ENCODE results near the gene C20orf144. TPM values are rescaled to one million over a fixed set of nuclear protein-coding genes. Genes with fewer than 3 reads are reported as not detected.
"Not testable (repeated sequence)": the region's sequence is repeated elsewhere in the genome, so short reads cannot be mapped to it uniquely, and the experiment has no call there.

Gene C20orf144
- total RNA-seq, 3 donors from 2014 or later = 0.11 to 0.38 (median 0.20) TPM

- no peaks in the 10 kb centered on the region for H3K9me3 Mint-ChIP-seq
Observed at GRCh38 chr20:33686100-33686983, 24.2 kb downstream of the C20orf144 start, which contains the start of gene E2F1. TSS of gene E2F1 (minus strand) at chr20:33686385. CDS start at chr20:33686264, 121 bp downstream.

GRCh38 chr20:33686984-33687366, 24.8 kb downstream of the C20orf144 start:
- Mint-ChIP-seq H3K4me1 (ENCODE audit: low read depth) (peaks cover 41% of the 10 kb centered on the region), H3K27me3 (ENCODE audit: low read depth) (no peaks in the 10 kb centered on the region)
- DNase-seq = no peak

More at GRCh38 chr20:33686100-33686983, 24.2 kb downstream of the C20orf144 start, which contains the start of gene E2F1:
- ATAC-seq (peak; percentile 87 to 90), DNase-seq (peak; percentile 91)
- H3K27me3 Mint-ChIP-seq (ENCODE audit: low read depth) = no peaks in the 10 kb centered on the region
- H3K4me3 Mint-ChIP-seq = peak within 1 kb of the TSS; percentile 87
- H3K36me3 Mint-ChIP-seq (ENCODE audit: insufficient read depth) = no peaks in the 10 kb centered on the region
- peaks cover 45% of the 10 kb centered on the region for H3K4me1 Mint-ChIP-seq (ENCODE audit: low read depth)

GRCh38 chr20:33687370-33687915, 25.3 kb downstream of the C20orf144 start:
- H3K27me3 Mint-ChIP-seq (ENCODE audit: low read depth) = no peaks in the 10 kb centered on the region
- H3K36me3 Mint-ChIP-seq (ENCODE audit: insufficient read depth) = no peaks in the 10 kb centered on the region
- peak overlapping the region; percentile 79 for H3K4me3 Mint-ChIP-seq
- no peak for ATAC-seq
- no peaks in the 10 kb centered on the region for H3K9me3 Mint-ChIP-seq
- no peak for DNase-seq
- H3K4me1 Mint-ChIP-seq (ENCODE audit: low read depth) = peaks cover 40% of the 10 kb centered on the region

More at GRCh38 chr20:33686984-33687366, 24.8 kb downstream of the C20orf144 start:
- no peaks in the 10 kb centered on the region for H3K36me3 Mint-ChIP-seq (ENCODE audit: insufficient read depth)
- H3K4me3 Mint-ChIP-seq = peak overlapping the region; percentile 79
- H3K9me3 Mint-ChIP-seq = no peaks in the 10 kb centered on the region
- ATAC-seq = no peak

GRCh38 chr20:33687993-33688937, 26.1 kb downstream of the C20orf144 start:
- no peak for DNase-seq
- ATAC-seq = no peak
- Mint-ChIP-seq H3K9me3 (no peaks in the 10 kb centered on the region), H3K27me3 (ENCODE audit: low read depth) (no peaks in the 10 kb centered on the region), H3K4me3 (no peak overlapping the region), H3K36me3 (ENCODE audit: insufficient read depth) (no peaks in the 10 kb centered on the region), H3K4me1 (ENCODE audit: low read depth) (peaks cover 40% of the 10 kb centered on the region)

- H3K4me1 Mint-ChIP-seq (ENCODE audit: low read depth) = peaks cover 40% of the 10 kb centered on the region
- H3K27me3 Mint-ChIP-seq (ENCODE audit: low read depth) = no peaks in the 10 kb centered on the region
- DNase-seq (no peak), ATAC-seq (no peak)
- H3K4me3 Mint-ChIP-seq = no peak overlapping the region
- H3K36me3 Mint-ChIP-seq (ENCODE audit: insufficient read depth) = no peaks in the 10 kb centered on the region
- no peaks in the 10 kb centered on the region for H3K9me3 Mint-ChIP-seq
Observed at GRCh38 chr20:33688938-33689424, 26.9 kb downstream of the C20orf144 start.

- ATAC-seq (no peak), DNase-seq (no peak)
- Mint-ChIP-seq H3K36me3 (ENCODE audit: insufficient read depth) (no peaks in the 10 kb centered on the region), H3K4me3 (no peak overlapping the region), H3K27me3 (ENCODE audit: low read depth) (no peaks in the 10 kb centered on the region), H3K4me1 (ENCODE audit: low read depth) (peaks cover 40% of the 10 kb centered on the region), H3K9me3 (no peaks in the 10 kb centered on the region)
Observed at GRCh38 chr20:33689493-33689892, 27.4 kb downstream of the C20orf144 start.

- Mint-ChIP-seq H3K4me3 (peak overlapping the region; percentile 17), H3K9me3 (no peaks in the 10 kb centered on the region), H3K36me3 (ENCODE audit: insufficient read depth) (no peaks in the 10 kb centered on the region), H3K27me3 (ENCODE audit: low read depth) (no peaks in the 10 kb centered on the region), H3K4me1 (ENCODE audit: low read depth) (peaks cover 36% of the 10 kb centered on the region)
- peak; percentile 16 to 18 for ATAC-seq
- peak; percentile 47 for DNase-seq
Observed at GRCh38 chr20:33689973-33690372, 27.8 kb downstream of the C20orf144 start.

- H3K36me3 Mint-ChIP-seq (ENCODE audit: insufficient read depth) = no peaks in the 10 kb centered on the region
- H3K4me1 Mint-ChIP-seq (ENCODE audit: low read depth) = peaks cover 20% of the 10 kb centered on the region
- DNase-seq (no peak), ATAC-seq (no peak)
- no peaks in the 10 kb centered on the region for H3K9me3 Mint-ChIP-seq
- H3K4me3 Mint-ChIP-seq = no peak overlapping the region
- H3K27me3 Mint-ChIP-seq (ENCODE audit: low read depth) = no peaks in the 10 kb centered on the region
Observed at GRCh38 chr20:33693289-33693688, 31.2 kb downstream of the C20orf144 start.

GRCh38 chr20:33693741-33694638, 31.9 kb downstream of the C20orf144 start:
- DNase-seq = no peak
- no peaks in the 10 kb centered on the region for H3K9me3 Mint-ChIP-seq
- ATAC-seq = no peak
- peaks cover 13% of the 10 kb centered on the region for H3K4me1 Mint-ChIP-seq (ENCODE audit: low read depth)
- H3K27me3 Mint-ChIP-seq (ENCODE audit: low read depth) = no peaks in the 10 kb centered on the region
- no peak overlapping the region for H3K4me3 Mint-ChIP-seq
- no peaks in the 10 kb centered on the region for H3K36me3 Mint-ChIP-seq (ENCODE audit: insufficient read depth)

- ATAC-seq = no peak
- Mint-ChIP-seq H3K9me3 (no peaks in the 10 kb centered on the region), H3K4me3 (no peak overlapping the region), H3K27me3 (ENCODE audit: low read depth) (no peaks in the 10 kb centered on the region), H3K4me1 (ENCODE audit: low read depth) (peaks cover 7% of the 10 kb centered on the region), H3K36me3 (ENCODE audit: insufficient read depth) (no peaks in the 10 kb centered on the region)
- DNase-seq = no peak
Observed at GRCh38 chr20:33694639-33695012, 32.5 kb downstream of the C20orf144 start.

- ATAC-seq (no peak), DNase-seq (no peak)
- H3K36me3 Mint-ChIP-seq (ENCODE audit: insufficient read depth) = no peaks in the 10 kb centered on the region
- H3K4me1 Mint-ChIP-seq (ENCODE audit: low read depth) = no peaks in the 10 kb centered on the region
- H3K9me3 Mint-ChIP-seq = no peaks in the 10 kb centered on the region
- H3K27me3 Mint-ChIP-seq (ENCODE audit: low read depth) = no peaks in the 10 kb centered on the region
- H3K4me3 Mint-ChIP-seq = no peak overlapping the region
Observed at GRCh38 chr20:33696448-33696847, 34.3 kb downstream of the C20orf144 start.

GRCh38 chr20:33697129-33697528, 35.0 kb downstream of the C20orf144 start:
- H3K9me3 Mint-ChIP-seq = no peaks in the 10 kb centered on the region
- H3K4me3 Mint-ChIP-seq = no peak overlapping the region
- no peaks in the 10 kb centered on the region for H3K27me3 Mint-ChIP-seq (ENCODE audit: low read depth)
- no peaks in the 10 kb centered on the region for H3K36me3 Mint-ChIP-seq (ENCODE audit: insufficient read depth)
- ATAC-seq (no peak), DNase-seq (no peak)
- H3K4me1 Mint-ChIP-seq (ENCODE audit: low read depth) = no peaks in the 10 kb centered on the region

GRCh38 chr20:33698966-33699365, 36.8 kb downstream of the C20orf144 start:
- H3K4me3 Mint-ChIP-seq; H3K36me3 Mint-ChIP-seq (ENCODE audit: insufficient read depth); H3K27me3 Mint-ChIP-seq (ENCODE audit: low read depth); H3K9me3 Mint-ChIP-seq; ATAC-seq; DNase-seq; H3K4me1 Mint-ChIP-seq (ENCODE audit: low read depth): not testable (repeated sequence)
